Epithelial cell of proximal tubule (primary cell): Measurements from ENCODE around the gene PPP5C. TPM values are rescaled to one million over a fixed set of nuclear protein-coding genes. Genes with fewer than 3 reads are reported as not detected.
"Not testable (repeated sequence)": the region's sequence is repeated elsewhere in the genome, so short reads cannot be mapped to it uniquely, and the experiment has no call there.

Experiments
- DNase-seq: peaks from one replicate; pipeline ENCODE4 v3.0.0-alpha.2; 2011; ENCODE audit warnings: low read depth
- H3K4me3 ChIP-seq: 2 replicates; pipeline ENCODE4 v1.5.1; 2011; ENCODE audit warnings: low read depth, mild to moderate bottlenecking, low read length
- total RNA-seq: library from RNA; depleted of rRNA; stranded (reverse); fragments of >200 nt; gene quantifications from 2 replicates; pipeline ENCODE4 v1.2.3, GENCODE V29; 2015
- TF ChIP-seq, protein P1 (sequence below): conservative IDR thresholded peaks from 2 replicates; pipeline ENCODE4 v1.5.1; 2012; ENCODE audit warnings: low read depth, mild to moderate bottlenecking, low read length

Gene PPP5C
- total RNA-seq, 1 donor from 2014 or later: 76.2 TPM

DNA sequence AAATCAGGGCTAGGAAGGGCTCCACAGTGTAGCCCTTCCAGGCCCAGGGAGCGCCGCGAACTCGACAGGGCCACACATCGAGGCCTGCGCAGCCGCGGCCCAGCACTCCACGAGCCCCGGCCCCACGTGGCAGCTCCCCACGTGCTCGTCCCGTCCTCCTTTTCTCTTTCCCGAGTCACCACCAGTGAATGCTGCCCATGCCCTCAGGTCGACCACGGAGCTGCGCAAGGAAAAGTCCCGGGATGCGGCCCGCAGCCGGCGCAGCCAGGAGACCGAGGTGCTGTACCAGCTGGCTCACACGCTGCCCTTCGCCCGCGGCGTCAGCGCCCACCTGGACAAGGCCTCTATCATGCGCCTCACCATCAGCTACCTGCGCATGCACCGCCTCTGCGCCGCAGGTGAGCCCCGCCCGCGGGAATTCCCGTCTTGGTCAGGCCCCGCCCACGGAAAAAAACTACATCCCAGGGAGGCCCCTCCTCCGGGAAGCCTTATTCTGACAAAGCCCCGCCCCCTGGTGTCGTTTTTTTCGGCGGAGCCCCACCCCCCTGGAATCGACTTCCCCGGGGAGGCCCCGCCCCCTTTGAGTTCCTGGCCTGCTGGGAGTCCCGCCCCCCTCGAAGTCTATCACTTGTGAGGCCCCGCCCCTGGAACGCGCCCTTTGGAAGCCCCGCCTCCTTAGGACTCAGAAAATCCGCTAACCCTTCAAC lies 43.0 kb upstream of the PPP5C start:
- H3K4me3 ChIP-seq: no peak overlapping the region

DNA sequence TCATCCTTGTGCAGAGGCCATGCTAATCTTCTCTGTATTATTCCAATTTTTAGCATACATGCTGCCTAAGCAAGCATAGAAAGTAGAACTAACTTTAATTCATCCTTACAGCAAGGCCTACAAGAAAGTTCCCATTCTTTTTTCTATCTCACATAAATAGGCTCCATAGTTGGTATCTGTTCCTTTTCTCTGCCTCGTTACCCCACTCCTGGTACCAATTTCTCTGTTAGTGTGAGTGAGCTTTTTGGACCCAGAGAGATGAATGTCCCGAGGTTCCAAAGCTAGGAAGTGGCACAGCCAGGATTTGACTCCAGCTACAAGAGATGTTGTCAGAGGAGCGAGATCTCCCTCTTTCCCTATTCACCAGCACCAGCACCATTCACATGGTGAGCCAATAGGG lies 40.4 kb upstream of the PPP5C start:
- TF ChIP-seq, protein P1, sequence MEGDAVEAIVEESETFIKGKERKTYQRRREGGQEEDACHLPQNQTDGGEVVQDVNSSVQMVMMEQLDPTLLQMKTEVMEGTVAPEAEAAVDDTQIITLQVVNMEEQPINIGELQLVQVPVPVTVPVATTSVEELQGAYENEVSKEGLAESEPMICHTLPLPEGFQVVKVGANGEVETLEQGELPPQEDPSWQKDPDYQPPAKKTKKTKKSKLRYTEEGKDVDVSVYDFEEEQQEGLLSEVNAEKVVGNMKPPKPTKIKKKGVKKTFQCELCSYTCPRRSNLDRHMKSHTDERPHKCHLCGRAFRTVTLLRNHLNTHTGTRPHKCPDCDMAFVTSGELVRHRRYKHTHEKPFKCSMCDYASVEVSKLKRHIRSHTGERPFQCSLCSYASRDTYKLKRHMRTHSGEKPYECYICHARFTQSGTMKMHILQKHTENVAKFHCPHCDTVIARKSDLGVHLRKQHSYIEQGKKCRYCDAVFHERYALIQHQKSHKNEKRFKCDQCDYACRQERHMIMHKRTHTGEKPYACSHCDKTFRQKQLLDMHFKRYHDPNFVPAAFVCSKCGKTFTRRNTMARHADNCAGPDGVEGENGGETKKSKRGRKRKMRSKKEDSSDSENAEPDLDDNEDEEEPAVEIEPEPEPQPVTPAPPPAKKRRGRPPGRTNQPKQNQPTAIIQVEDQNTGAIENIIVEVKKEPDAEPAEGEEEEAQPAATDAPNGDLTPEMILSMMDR: no peak
- no peak for DNase-seq
- no peak overlapping the region for H3K4me3 ChIP-seq

More for the DNA sequence above, 43.0 kb upstream of the PPP5C start:
- no peak for DNase-seq
- TF ChIP-seq, protein P1: no peak

DNA sequence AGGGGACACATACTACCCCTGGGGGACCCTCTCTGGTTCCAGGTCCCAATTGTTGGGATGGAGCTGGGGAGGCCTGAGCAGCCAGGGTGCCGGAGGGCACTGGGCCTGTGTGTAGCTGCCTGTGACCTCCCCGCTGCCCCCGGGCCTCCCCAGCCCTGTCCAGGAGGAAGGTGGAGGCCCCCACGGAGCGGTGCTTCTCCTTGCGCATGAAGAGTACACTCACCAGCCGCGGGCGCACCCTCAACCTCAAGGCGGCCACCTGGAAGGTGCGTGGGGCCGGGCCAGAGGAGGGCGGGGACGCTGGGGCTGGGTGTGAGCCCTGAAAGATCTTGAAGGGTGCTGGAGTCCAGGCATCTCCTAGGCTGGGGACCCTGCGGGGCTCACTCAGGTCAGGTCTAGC lies 38.4 kb upstream of the PPP5C start:
- H3K4me3 ChIP-seq: no peak overlapping the region
- TF ChIP-seq, protein P1: no peak
- no peak for DNase-seq

DNA sequence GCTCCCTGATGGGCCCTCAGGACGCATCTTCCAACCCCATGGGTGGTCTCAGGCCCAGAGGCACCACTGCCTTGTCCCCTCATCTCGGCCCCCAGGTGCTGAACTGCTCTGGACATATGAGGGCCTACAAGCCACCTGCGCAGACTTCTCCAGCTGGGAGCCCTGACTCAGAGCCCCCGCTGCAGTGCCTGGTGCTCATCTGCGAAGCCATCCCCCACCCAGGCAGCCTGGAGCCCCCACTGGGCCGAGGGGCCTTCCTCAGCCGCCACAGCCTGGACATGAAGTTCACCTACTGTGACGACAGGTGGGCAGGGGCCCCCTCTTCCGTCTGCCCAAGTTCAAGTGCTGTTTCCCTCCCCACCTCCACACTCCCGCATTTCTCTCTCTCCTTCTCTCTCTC lies 37.8 kb upstream of the PPP5C start:
- TF ChIP-seq, protein P1: no peak
- no peak for DNase-seq
- H3K4me3 ChIP-seq: no peak overlapping the region

DNA sequence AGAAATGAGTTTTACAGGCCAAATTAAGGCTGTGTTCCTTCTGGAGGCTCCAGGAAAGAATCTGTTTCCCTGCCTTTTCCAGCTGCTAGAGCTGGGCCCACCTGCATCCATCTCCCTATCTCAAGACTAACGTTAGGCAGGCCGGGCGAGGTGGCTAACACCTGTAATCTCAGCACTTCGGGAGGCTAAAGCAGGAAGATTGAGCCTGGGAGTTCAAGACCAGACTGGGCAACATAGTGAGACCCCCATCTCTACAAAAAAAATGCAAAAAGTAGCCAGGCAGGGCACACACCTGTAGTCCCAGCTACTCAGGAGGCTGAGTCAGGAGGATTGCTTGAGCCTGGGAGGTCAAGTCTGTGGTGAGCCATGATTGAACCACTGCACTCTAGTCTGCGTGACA lies 35.4 kb upstream of the PPP5C start:
- no peak overlapping the region for H3K4me3 ChIP-seq
- no peak for DNase-seq
- TF ChIP-seq, protein P1: no peak

DNA sequence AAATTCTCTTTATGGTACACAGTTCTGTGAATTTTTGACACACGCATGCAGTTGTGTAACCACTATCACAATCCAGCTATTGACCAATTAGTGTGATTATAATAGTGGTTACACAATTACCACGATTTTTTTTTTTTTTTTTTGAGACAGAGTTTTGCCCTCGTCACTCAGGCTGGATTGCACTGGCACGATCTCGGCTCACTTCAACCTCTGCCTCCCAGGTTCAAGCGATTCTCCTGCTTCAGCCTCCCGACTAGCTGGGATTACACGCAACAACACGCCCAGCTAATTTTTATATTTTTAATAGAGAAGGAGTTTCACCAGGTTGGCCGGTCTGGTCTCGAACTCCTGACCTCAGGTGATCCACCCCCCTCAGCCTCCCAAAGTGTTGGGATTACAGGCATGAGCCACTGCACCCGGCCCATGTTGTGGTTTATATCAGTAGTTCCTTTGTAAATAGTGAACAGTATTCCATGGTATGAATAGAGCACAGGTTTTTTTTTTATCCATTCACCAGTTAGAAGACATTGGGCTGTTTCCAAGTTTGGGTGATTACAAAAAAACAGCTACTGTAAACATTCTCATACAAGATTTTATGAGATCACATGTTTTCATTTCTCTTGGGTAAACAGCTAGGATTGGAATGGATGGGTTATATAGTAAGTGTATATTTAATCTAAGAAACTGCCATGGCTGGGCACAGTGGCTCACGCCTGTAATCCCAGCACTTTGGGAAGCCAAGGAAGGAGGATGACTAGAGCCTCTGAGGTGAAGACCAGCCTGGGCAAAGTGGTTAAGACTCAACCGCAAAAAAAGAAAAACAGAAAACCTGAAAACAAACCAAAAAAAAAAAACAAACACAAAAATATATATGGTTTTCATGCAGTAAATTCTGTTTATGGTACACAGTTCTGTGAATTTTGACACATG lies 33.1 kb upstream of the PPP5C start:
- DNase-seq, H3K4me3 ChIP-seq: not testable (repeated sequence)

DNA sequence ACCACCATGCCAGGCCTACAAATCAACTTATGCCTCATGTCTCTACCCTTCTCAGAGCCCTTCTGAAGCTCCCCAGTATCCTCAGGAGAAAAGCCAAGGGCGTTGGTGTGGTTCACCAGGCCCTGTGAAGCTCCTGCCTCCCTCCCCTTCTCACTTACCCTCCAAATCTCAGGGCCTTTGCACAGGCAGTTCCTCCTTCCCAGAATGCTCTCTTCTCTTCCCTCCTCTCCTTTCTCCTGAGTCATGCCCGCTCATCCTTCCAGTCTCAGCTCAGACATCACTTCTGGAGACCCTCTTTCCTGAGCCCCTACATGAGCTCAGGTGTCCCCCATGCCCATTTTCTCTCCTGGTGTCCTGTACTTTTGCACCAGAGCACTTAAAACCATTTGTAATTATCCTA lies 29.5 kb upstream of the PPP5C start:
- TF ChIP-seq, protein P1: no peak
- no peak overlapping the region for H3K4me3 ChIP-seq
- DNase-seq: no peak
